CD4-positive, alpha-beta T cell treated with Interferon gamma for 1 hour (primary cell): ENCODE data around the gene VRK3.
"Not testable (repeated sequence)": the region's sequence is repeated elsewhere in the genome, so short reads cannot be mapped to it uniquely, and the experiment has no call there.

Experiments used
- DNase-seq: peaks from one replicate; pipeline ENCODE4 v3.0.0-alpha.2; 2020

VRK3 gene

GRCh38 chr19:49985871-49986270 is 39.3 kb downstream of the VRK3 start:
- no peak for DNase-seq

DNA sequence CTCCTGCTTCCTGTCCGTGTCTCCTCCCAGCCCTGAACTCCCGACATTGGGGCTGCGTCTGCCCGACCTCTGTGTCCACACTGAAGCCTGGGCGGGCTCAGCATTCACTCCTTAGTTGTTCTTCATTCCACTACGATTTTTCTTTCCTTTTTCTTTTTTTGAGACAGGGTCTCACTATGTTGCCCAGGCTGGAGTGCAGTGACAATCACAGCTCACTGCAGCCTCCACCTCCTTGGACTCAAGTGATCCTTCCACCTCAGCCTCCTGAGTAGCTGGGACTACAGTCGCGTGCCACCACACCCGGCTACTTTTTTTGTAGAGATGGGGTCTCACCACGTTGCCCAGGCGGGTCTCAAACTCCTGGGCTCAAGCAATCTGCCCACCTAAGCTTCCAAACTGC is 40.7 kb downstream of the VRK3 start:
- DNase-seq: no peak

GRCh38 chr19:49983645-49984229 is 41.4 kb downstream of the VRK3 start:
- peak; percentile 67 for DNase-seq

DNA sequence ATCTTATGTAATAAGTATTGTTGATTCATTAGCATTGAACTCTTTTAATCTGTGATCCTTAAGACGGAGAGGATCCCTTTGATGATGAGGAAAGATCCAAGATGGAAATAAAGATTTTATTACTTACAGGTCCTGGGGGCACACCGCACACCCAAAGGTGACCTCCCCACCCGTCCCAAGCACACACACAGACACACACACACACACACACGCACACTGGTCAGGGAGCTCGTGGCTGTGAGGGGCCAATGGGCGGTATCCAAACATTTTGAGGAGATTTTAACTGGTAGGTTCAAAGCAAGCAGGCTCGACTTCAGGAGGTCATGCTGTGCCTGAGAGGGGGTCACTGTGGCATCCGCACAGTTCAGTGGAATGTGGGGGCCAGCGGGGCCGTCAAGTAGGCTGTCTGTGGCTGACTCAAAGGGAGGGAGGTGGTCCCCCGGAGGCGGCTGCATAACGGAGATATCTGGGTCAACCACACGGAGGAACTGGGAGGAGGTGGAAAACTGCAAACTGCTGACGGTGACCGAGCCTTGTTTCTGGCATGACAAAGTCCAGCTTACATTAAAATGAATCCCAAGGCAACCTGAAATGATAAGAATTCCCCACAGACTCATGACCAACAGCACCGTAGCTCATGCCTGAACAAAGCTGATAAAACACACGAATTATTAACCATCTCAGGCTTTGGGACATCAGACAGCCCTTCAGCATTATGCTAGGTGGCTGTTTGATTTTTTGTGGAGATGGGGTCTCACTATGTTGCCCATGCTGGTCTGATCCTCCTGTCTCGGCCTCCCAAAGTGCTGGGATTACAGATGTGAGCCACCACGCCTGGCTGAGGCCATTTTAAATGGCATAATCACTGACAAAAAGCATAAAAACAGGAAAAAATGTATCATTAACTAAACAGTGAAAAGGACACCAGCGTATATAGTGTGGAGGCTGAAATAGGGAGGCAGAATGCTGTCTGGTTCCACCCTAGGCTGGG is 43.3 kb downstream of the VRK3 start:
- DNase-seq: no peak

GRCh38 chr19:49978324-49978723 is 46.8 kb downstream of the VRK3 start:
- no peak for DNase-seq

GRCh38 chr19:49977881-49978280 is 47.3 kb downstream of the VRK3 start:
- DNase-seq: no peak

DNA sequence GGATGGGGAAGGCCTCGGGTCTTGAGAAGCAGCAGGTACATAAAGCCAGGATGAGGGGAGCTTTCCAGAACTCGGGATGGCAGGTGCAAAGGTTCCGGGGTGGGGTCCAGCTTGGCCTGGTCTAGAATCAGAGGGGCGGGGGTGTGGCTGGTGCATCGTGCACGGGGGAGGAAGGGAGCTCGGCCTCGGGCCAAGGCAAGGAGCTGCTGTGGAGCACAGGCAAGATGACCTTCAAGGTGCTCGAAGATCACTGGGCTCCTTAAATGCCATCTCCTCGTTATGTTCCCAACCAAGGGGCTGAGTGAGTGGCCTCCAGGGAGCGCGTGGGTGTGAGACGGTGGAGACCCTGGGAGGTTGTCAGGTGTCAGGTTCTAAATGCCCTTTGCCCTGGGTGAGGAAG is 48.1 kb downstream of the VRK3 start:
- no peak for DNase-seq

DNA sequence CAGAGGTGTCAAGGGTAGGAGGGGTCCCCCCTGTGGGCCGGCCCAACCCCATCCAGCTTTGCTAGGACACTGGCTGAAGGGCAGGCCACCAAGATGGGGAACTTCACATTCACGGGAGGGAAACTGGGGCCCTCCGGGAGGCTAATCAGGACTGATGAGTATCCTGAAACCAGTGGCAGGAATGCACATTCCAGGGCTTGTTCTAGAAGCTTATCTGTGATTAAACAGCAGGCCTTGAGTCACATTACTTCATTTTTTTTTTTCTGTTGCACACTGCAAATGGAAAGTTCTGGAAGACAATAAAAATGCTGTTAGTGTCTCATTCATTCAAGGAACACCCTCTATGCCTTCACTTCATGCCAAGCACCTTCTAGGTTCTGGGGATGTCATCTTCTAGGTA is 48.7 kb downstream of the VRK3 start:
- no peak for DNase-seq

- no peak for DNase-seq
Observed at GRCh38 chr19:49975051-49975450, 50.1 kb downstream of the VRK3 start.

GRCh38 chr19:49973987-49974386 is 51.2 kb downstream of the VRK3 start:
- no peak for DNase-seq

GRCh38 chr19:49972841-49973240 is 52.3 kb downstream of the VRK3 start:
- DNase-seq: no peak

DNA sequence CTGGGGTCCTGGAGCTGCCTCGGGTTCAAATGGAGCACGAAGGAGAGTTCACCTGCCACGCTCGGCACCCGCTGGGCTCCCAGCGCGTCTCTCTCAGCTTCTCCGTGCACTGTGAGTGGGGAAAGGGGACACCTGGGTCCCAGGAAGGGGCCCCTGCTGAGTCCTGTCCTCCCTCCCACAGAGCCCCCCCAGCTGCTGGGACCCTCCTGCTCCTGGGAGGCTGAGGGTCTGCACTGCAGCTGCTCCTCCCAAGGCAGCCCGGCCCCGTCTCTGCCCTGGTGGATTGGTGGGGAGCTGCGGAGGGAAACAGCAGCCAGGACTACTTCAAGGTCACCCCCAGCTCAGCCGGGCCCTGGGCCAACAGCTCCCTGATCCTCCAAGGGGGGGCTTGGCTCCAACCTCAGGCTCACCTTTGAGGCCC is 53.2 kb downstream of the VRK3 start:
- no peak for DNase-seq

DNA sequence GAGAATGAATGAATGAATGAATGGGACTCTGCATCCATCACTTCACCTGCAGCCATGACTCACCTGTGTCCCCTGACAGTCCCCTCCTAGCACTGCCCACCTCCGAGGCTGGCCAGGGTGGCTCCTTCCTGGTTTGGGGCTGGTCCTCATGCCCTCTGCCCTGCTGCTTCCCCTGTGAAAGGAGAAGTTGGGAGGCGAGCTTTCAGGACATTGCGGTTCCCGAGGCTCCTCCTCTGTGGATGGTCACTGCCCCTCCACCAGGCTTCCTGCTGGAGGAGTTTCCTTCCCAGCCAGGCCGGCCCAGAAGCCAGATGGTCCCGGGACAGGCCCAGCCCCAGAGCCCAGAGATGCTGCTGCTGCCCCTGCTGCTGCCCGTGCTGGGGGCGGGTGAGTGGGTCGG is 55.8 kb downstream of the VRK3 start:
- not testable (repeated sequence) for DNase-seq

DNA sequence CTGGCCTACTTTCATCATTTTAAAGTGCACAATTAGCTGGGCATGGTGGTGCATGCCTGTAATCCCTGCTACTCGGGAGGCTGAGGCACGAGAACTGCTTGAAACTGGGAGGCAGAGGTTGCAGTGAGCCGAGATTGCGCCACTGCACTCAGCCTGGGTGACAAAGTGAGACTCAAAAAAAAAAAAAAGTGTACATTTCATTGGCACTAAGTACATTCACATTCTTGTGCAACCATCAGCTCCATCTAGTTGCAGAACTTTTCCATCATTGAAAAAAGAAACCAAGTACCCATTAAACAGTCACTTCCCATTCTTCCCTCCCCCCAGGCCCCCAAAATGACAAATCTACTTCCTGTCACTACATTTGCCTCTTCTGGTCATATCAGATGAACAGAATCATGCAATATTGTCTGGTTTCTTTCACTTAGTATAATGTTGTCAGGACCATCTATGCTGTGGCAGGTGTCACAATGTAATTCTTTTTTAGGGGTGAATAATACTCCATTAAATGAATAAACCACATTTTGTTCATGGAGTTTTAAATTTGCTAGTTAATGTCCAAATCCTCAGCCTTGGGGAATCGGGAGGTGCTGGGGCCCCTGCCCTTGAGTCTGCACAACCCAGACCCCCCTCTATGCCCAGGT is 56.8 kb downstream of the VRK3 start:
- DNase-seq: peak; percentile 18

DNA sequence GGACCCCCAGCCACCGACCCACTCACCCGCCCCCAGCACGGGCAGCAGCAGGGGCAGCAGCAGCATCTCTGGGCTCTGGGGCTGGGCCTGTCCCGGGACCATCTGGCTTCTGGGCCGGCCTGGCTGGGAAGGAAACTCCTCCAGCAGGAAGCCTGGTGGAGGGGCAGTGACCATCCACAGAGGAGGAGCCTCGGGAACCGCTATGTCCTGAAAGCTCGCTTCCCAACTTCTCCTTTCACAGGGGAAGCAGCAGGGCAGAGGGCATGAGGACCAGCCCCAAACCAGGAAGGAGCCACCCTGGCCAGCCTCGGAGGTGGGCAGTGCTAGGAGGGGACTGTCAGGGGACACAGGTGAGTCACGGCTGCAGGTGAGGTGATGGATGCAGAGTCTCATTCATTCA is 64.2 kb downstream of the VRK3 start, which contains the start of gene SIGLEC11:
SIGLEC11 (minus strand) TSS at position 193 of the 400 bp plus-strand sequence; CDS start at position 102, 91 bp downstream.
- not testable (repeated sequence) for DNase-seq

DNA sequence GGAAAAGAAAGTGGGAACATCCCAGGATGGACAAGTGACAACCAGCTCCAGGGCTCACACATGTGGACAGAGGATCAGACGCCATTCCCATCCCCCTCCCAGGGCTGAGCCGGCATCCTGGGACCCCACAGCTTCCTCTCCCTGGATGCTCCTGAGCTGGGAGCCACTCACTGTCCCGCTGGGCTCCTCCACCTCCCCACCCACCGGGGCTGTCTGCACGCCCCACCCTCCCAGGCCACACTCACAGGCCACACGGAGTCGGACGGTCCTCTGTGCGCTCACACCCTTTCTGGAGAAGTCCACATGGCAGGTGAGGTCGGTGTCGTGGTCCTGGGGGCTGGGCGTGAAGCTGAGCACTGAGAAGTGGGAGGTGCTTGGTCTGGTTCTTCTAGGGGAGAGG is 65.3 kb downstream of the VRK3 start:
- not testable (repeated sequence) for DNase-seq

DNA sequence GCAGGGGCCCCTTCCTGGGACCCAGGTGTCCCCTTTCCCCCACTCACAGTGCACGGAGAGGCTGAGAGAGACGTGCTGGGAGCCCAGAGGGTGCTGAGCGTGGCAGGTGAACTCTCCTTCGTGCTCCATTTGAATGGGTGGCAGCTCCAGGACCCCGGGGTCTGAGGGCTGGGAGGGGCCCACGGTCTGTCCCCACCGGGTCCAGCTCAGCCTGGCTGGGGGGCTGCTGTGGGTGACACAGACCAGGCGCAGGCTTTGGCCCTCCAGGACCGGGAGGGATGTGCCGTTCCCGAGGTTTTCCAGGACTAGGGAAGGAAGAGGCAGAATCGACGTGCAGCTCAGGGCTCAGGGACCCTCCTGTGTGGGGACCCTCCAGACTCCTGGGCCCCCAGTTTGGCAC is 66.6 kb downstream of the VRK3 start:
- not testable (repeated sequence) for DNase-seq

DNA sequence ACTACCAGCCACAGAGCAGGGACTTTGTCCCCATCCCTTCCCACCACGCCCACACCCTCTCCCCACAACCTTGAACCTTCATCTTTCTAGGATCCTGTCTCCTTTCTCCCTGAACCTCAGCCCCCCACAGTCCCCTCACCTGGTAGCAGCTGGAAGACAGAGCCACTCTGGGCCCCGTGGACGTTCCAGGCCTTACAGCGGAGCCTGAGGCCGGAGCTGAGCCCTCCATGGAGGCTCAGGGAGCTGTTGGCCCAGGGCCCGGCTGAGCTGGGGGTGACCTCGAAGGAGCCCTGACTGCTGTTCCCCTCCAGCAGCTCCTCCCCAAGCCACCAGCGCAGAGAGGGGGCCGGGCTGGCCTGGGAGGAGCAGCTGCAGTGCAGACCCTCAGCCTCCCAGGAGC is 67.0 kb downstream of the VRK3 start:
- DNase-seq: not testable (repeated sequence)

GRCh38 chr19:49957262-49957915 is 67.8 kb downstream of the VRK3 start:
- no peak for DNase-seq

GRCh38 chr19:49956115-49956495 is 69.1 kb downstream of the VRK3 start:
- DNase-seq: no peak

- no peak for DNase-seq
Observed at GRCh38 chr19:49954933-49955332, 70.2 kb downstream of the VRK3 start.

- DNase-seq: no peak
Observed at GRCh38 chr19:49954092-49954829, 70.9 kb downstream of the VRK3 start.
